ENCODE measurements around the gene TEAD2.
A peak's percentile ranks its signal among the peaks of the same experiment; 100 is the strongest.
"Not testable (repeated sequence)": the region's sequence is repeated elsewhere in the genome, so short reads cannot be mapped to it uniquely, and the experiment has no call there.

The TEAD2 gene

GRCh38 chr19:49393881-49394280, 31.7 kb upstream of the TEAD2 start:
- H3K27ac Mint-ChIP-seq = no peak overlapping the region
- H3K27me3 Mint-ChIP-seq = no peaks in the 10 kb centered on the region
- H3K36me3 Mint-ChIP-seq (ENCODE audit: low read depth) = no peaks in the 10 kb centered on the region
- H3K4me3 Mint-ChIP-seq = no peak overlapping the region
- no peaks in the 10 kb centered on the region for H3K9me3 Mint-ChIP-seq
- DNase-seq = no peak
- H3K4me1 Mint-ChIP-seq (ENCODE audit: low read depth) = peaks cover 19% of the 10 kb centered on the region

GRCh38 chr19:49391581-49392399, 29.6 kb upstream of the TEAD2 start:
- no peaks in the 10 kb centered on the region for H3K36me3 Mint-ChIP-seq (ENCODE audit: low read depth)
- DNase-seq = peak; percentile 82

GRCh38 chr19:49390929-49391359, 28.7 kb upstream of the TEAD2 start:
- Mint-ChIP-seq H3K4me3 (no peak overlapping the region), H3K36me3 (ENCODE audit: low read depth) (no peaks in the 10 kb centered on the region), H3K9me3 (no peaks in the 10 kb centered on the region), H3K27me3 (no peaks in the 10 kb centered on the region), H3K4me1 (ENCODE audit: low read depth) (peaks cover 16% of the 10 kb centered on the region), H3K27ac (no peak overlapping the region)
- DNase-seq = no peak

More at GRCh38 chr19:49391581-49392399, 29.6 kb upstream of the TEAD2 start:
- H3K27ac Mint-ChIP-seq = no peak overlapping the region
- no peaks in the 10 kb centered on the region for H3K27me3 Mint-ChIP-seq
- peaks cover 16% of the 10 kb centered on the region for H3K4me1 Mint-ChIP-seq (ENCODE audit: low read depth)
- no peak overlapping the region for H3K4me3 Mint-ChIP-seq
- no peaks in the 10 kb centered on the region for H3K9me3 Mint-ChIP-seq

GRCh38 chr19:49390131-49390928, 28.1 kb upstream of the TEAD2 start:
- no peak for DNase-seq
- Mint-ChIP-seq H3K4me1 (ENCODE audit: low read depth) (peaks cover 16% of the 10 kb centered on the region), H3K4me3 (no peak overlapping the region), H3K9me3 (no peaks in the 10 kb centered on the region), H3K27me3 (no peaks in the 10 kb centered on the region), H3K27ac (no peak overlapping the region), H3K36me3 (ENCODE audit: low read depth) (no peaks in the 10 kb centered on the region)

GRCh38 chr19:49389406-49389805, 27.2 kb upstream of the TEAD2 start:
- Mint-ChIP-seq H3K36me3 (ENCODE audit: low read depth) (no peaks in the 10 kb centered on the region), H3K4me1 (ENCODE audit: low read depth) (peaks cover 16% of the 10 kb centered on the region), H3K27me3 (no peaks in the 10 kb centered on the region), H3K9me3 (no peaks in the 10 kb centered on the region), H3K27ac (no peak overlapping the region), H3K4me3 (no peak overlapping the region)
- DNase-seq = no peak

- H3K36me3 Mint-ChIP-seq (ENCODE audit: low read depth) = no peaks in the 10 kb centered on the region
Observed at GRCh38 chr19:49387936-49388372, 25.7 kb upstream of the TEAD2 start, which contains the start of gene KASH5. Gene KASH5 (plus strand): TSS chr19:49388249. CDS start chr19:49390884, 2,635 bp downstream.

GRCh38 chr19:49383599-49383998, 21.4 kb upstream of the TEAD2 start:
- Mint-ChIP-seq H3K4me1 (ENCODE audit: low read depth) (peaks cover 8% of the 10 kb centered on the region), H3K36me3 (ENCODE audit: low read depth) (no peaks in the 10 kb centered on the region), H3K27ac (no peak overlapping the region), H3K4me3 (no peak overlapping the region), H3K9me3 (no peaks in the 10 kb centered on the region), H3K27me3 (no peaks in the 10 kb centered on the region)
- DNase-seq = no peak

More at GRCh38 chr19:49387936-49388372, 25.7 kb upstream of the TEAD2 start, which contains the start of gene KASH5:
- Mint-ChIP-seq H3K4me1 (ENCODE audit: low read depth) (peaks cover 16% of the 10 kb centered on the region), H3K4me3 (peak within 1 kb of the TSS; percentile 35), H3K27ac (peak within 1 kb of the TSS; percentile 83), H3K9me3 (no peaks in the 10 kb centered on the region), H3K27me3 (no peaks in the 10 kb centered on the region)
- DNase-seq = peak; percentile 84

- no peak for DNase-seq
- H3K27me3 Mint-ChIP-seq = no peaks in the 10 kb centered on the region
- no peaks in the 10 kb centered on the region for H3K36me3 Mint-ChIP-seq (ENCODE audit: low read depth)
- no peaks in the 10 kb centered on the region for H3K9me3 Mint-ChIP-seq
- H3K4me3 Mint-ChIP-seq = no peak overlapping the region
- H3K4me1 Mint-ChIP-seq (ENCODE audit: low read depth) = peaks cover 3% of the 10 kb centered on the region
- H3K27ac Mint-ChIP-seq = no peak overlapping the region
Observed at GRCh38 chr19:49382639-49383038, 20.4 kb upstream of the TEAD2 start.

- no peaks in the 10 kb centered on the region for H3K9me3 Mint-ChIP-seq
- DNase-seq = no peak
- no peaks in the 10 kb centered on the region for H3K4me1 Mint-ChIP-seq (ENCODE audit: low read depth)
- no peaks in the 10 kb centered on the region for H3K27me3 Mint-ChIP-seq
- H3K36me3 Mint-ChIP-seq (ENCODE audit: low read depth) = no peaks in the 10 kb centered on the region
- no peak overlapping the region for H3K27ac Mint-ChIP-seq
- no peak overlapping the region for H3K4me3 Mint-ChIP-seq
Observed at GRCh38 chr19:49380391-49380790, 18.2 kb upstream of the TEAD2 start.

GRCh38 chr19:49378512-49378911, 16.3 kb upstream of the TEAD2 start:
- Mint-ChIP-seq H3K27ac (no peak overlapping the region), H3K4me1 (ENCODE audit: low read depth) (no peaks in the 10 kb centered on the region), H3K9me3 (no peaks in the 10 kb centered on the region), H3K27me3 (no peaks in the 10 kb centered on the region), H3K36me3 (ENCODE audit: low read depth) (no peaks in the 10 kb centered on the region), H3K4me3 (no peak overlapping the region)
- DNase-seq = no peak

- H3K4me1 Mint-ChIP-seq (ENCODE audit: low read depth) = no peaks in the 10 kb centered on the region
- no peak overlapping the region for H3K27ac Mint-ChIP-seq
- DNase-seq = no peak
- no peaks in the 10 kb centered on the region for H3K9me3 Mint-ChIP-seq
- no peak overlapping the region for H3K4me3 Mint-ChIP-seq
- no peaks in the 10 kb centered on the region for H3K36me3 Mint-ChIP-seq (ENCODE audit: low read depth)
- H3K27me3 Mint-ChIP-seq = peaks cover 2% of the 10 kb centered on the region
Observed at GRCh38 chr19:49374665-49375434, 12.6 kb upstream of the TEAD2 start.

- not testable (repeated sequence) for DNase-seq, H3K4me3 Mint-ChIP-seq, H3K27ac Mint-ChIP-seq
Observed at GRCh38 chr19:49373174-49373573, 11.0 kb upstream of the TEAD2 start.

GRCh38 chr19:49371184-49371583, 9.0 kb upstream of the TEAD2 start:
- no peak for DNase-seq
- H3K27me3 Mint-ChIP-seq = peaks cover 16% of the 10 kb centered on the region
- no peak overlapping the region for H3K27ac Mint-ChIP-seq
- H3K9me3 Mint-ChIP-seq = peaks cover 3% of the 10 kb centered on the region
- no peak overlapping the region for H3K4me3 Mint-ChIP-seq
- H3K4me1 Mint-ChIP-seq (ENCODE audit: low read depth) = no peaks in the 10 kb centered on the region
- H3K36me3 Mint-ChIP-seq (ENCODE audit: low read depth) = no peaks in the 10 kb centered on the region

More at GRCh38 chr19:49373174-49373573, 11.0 kb upstream of the TEAD2 start:
- H3K9me3 Mint-ChIP-seq; H3K27me3 Mint-ChIP-seq; H3K36me3 Mint-ChIP-seq (ENCODE audit: low read depth); H3K4me1 Mint-ChIP-seq (ENCODE audit: low read depth): not testable (repeated sequence)

GRCh38 chr19:49368711-49369358, 6.6 kb upstream of the TEAD2 start:
- Mint-ChIP-seq H3K4me1 (ENCODE audit: low read depth) (peaks cover 3% of the 10 kb centered on the region), H3K9me3 (peaks cover 3% of the 10 kb centered on the region), H3K4me3 (no peak overlapping the region), H3K27me3 (peaks cover 16% of the 10 kb centered on the region), H3K36me3 (ENCODE audit: low read depth) (no peaks in the 10 kb centered on the region), H3K27ac (no peak overlapping the region)
- no peak for DNase-seq
